ENCODE measurements around the gene FHAD1.

- no peak for TF ChIP-seq EZH2 (IDR thresholded peaks at IDR 0.05; ENCODE audit: borderline replicate concordance, insufficient read depth, low read depth, low read length, poor library complexity, severe bottlenecking)
- no peak for TF ChIP-seq CTCF (IDR thresholded peaks at IDR 0.05)
These were observed 107.0 kb downstream of the FHAD1 start for GRCh38 chr1:15353839-15354579.
